ENCODE data around the gene MKNK1.

DNA sequence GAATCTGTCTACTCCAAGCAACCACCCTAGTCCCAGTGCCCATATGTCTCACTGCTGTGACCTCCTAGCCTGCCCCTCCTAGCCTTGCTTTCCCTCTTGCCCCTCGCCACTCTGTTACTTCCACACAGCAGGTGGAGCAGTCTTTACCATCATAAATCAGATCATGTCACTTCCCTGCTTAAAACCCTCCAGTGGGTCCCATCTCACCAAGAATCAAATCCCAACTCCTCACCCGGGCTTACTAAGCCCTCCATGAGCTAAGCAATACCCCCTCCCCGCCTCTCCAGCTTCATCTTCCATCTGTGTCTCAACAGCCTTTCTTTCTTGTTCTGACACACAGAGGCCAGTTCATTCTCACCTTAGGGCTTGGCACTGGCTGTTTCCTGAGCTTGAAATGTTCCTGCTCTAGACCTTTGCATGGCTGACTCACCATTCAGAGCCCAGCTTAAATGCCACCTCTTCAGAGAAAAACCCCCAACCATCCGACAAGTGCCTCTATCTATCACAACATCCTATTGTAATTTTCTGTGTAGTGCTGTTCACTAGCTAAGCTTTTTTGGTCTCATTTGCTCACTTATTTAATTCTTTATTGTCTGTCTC, 74.9 kb downstream of the MKNK1 start:
- TF ChIP-seq, protein P1, sequence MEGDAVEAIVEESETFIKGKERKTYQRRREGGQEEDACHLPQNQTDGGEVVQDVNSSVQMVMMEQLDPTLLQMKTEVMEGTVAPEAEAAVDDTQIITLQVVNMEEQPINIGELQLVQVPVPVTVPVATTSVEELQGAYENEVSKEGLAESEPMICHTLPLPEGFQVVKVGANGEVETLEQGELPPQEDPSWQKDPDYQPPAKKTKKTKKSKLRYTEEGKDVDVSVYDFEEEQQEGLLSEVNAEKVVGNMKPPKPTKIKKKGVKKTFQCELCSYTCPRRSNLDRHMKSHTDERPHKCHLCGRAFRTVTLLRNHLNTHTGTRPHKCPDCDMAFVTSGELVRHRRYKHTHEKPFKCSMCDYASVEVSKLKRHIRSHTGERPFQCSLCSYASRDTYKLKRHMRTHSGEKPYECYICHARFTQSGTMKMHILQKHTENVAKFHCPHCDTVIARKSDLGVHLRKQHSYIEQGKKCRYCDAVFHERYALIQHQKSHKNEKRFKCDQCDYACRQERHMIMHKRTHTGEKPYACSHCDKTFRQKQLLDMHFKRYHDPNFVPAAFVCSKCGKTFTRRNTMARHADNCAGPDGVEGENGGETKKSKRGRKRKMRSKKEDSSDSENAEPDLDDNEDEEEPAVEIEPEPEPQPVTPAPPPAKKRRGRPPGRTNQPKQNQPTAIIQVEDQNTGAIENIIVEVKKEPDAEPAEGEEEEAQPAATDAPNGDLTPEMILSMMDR (IDR thresholded peaks at IDR 0.05) = no peak
- no peak for TF ChIP-seq EZH2 (IDR thresholded peaks at IDR 0.05; ENCODE audit: borderline replicate concordance, insufficient read depth, low read depth, low read length, poor library complexity, severe bottlenecking)
